Muscle of back (tissue), 11 donors: ENCODE measurements around the gene RASGRF2. TPM values are rescaled to one million over a fixed set of nuclear protein-coding genes. Genes with fewer than 3 reads are reported as not detected.
"Not testable (repeated sequence)": the region's sequence is repeated elsewhere in the genome, so short reads cannot be mapped to it uniquely, and the experiment has no call there.

ENCODE experiments used
- DNase-seq, 3 donors: peaks; one replicate each; pipeline versions ENCODE4 v3.0.0 to v3.0.0-alpha.2; 2013
- polyA plus RNA-seq, 10 donors: library from polyadenylated mRNA; unstranded; fragments of 120-200 nt; gene quantifications; one replicate each; pipeline ENCODE4 v1.2.1, GENCODE V29; 2013; ENCODE audit not compliant: insufficient read length in 10 of 10

Gene RASGRF2
- polyA plus RNA-seq, 10 donors: 0.35 to 3.4 (median 0.85) TPM

- no peak for DNase-seq
Measured at GRCh38 chr5:81241001-81241400, 280.8 kb downstream of the RASGRF2 start.

DNA sequence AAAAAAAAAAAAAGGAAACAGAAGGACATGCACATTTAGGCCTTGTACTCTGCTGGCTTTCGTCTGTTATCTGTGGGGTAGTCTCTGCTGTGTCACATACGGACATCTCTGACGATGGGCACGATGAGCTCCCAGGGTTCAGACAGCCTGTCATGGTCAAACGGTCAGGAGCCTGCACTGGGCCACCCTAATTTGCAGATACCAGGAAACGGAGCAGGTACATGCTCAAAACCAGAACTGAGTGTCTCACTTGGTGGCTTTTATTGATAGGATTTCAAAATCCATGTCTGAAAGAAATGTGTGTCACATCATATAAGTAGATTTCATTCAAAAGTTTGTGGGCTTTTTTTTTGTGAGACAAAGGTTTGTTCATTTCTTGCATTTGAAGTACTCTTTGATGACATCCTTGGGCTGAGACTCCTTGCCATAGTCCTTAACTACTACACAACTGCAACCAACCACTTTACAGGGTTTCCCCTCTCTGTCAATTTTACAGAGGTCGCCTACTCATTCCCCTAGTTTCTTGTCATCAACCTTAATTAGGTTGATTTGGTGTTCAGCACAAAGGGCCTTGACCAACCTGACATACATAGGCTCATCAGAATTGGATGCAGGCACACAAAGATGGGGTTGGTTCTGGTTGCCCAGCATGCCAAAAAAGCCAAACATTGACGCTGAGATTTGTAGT, 281.9 kb downstream of the RASGRF2 start:
- no peak for DNase-seq

- DNase-seq: no peak
Measured at GRCh38 chr5:81242906-81243436, 282.8 kb downstream of the RASGRF2 start.

- DNase-seq: no peak
Measured at GRCh38 chr5:81244451-81244850, 284.3 kb downstream of the RASGRF2 start.

DNA sequence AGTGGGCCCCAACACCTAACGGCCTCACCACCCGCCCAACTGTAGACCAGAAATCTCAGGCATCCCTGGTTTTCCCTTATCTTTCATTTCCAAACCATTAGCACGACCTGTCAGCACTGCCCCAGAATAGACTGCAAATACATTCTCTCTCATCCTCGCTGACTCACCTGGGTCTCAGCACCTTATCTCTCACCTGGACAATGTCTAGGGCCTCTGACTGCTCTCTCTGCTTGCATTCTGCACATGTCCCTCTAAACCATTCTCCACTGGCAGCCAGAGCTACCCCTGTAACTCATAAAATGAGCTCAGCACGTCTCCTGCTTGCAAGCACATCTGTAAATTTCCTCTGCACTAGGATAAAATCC, 285.7 kb downstream of the RASGRF2 start:
- no peak for DNase-seq

- no peak for DNase-seq
Measured at GRCh38 chr5:81246697-81247096, 286.5 kb downstream of the RASGRF2 start.

GRCh38 chr5:81247441-81247972, 287.3 kb downstream of the RASGRF2 start:
- DNase-seq: no peak

DNA sequence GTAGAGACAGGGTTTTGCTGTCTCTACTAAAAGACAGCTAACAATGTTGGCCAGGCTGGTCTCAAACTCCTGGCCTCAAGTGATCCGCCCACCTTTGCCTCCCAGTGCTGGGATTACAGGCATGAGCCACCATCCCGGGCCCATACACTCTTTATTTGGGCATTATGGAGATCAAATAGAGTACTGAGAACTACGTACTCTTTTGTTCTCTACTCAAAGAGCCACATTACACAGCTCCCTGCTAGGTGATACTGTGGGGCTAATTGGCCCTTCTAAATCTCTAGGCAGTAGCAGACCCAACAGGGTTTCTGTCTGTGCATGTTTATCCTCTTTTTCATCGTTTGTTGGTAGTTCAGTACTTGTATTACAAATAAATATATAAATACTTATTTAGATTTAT, 289.1 kb downstream of the RASGRF2 start:
- DNase-seq: no peak

DNA sequence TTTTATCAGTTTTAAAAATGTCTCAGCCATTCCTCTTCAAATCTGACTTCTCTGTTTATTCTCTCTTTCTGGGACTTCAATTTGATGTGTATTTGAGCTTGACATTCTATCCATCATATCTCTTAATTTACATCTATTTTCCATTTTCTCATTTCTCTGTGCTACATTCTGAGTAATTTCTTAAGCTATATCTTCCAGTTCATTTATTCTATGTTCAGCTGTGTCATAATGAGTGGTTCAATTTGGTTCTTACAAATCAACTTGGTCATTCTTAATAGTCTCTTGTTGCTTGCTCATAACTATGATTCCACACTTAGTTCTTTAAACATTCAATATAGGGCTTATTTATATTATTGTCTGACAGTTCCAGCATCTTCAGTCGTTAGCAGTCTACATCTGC, 289.8 kb downstream of the RASGRF2 start:
- DNase-seq: no peak

DNA sequence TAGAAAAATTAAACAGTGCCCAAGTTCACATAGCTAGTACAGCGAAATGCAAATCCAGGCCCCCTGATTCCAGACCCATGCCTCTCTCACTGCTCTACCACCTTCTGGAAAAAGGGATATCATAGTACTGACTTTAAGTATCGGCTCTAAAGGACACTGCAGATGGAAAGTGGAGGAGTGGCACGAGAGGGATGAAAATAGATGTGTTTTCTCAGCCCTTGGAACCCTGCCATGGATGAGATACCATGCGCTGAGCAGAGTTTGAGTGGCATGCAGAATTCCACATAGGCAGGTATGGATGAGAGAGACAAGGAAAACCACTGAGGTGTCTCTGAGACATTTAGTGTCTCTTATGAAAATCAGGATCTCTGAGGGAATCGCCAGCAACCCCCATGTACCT, 291.8 kb downstream of the RASGRF2 start:
- DNase-seq: no peak

- DNase-seq: no peak
Measured at GRCh38 chr5:81252904-81253303, 292.7 kb downstream of the RASGRF2 start.

DNA sequence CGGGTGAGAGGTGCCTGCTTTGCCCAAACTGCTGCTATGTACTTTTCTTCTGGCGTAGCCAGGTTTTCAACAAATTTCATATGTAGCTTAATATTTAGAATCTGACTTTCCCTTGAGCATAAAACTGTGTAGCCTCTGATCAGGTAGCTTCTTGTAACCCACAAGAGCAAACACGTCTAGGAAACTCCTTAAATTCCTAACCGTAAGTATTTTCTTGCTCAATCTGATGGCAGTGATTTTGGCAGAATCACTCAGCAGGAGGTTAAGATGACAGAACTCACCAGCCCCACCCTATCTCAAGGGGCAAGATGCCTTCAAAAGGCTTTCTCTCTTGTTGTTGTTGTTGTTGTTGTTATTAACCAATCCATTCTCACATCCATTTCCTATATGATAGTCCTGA, 293.7 kb downstream of the RASGRF2 start:
- DNase-seq: no peak

GRCh38 chr5:81254886-81255559, 294.9 kb downstream of the RASGRF2 start:
- DNase-seq: no peak

GRCh38 chr5:81256766-81257165, 296.6 kb downstream of the RASGRF2 start:
- no peak for DNase-seq

DNA sequence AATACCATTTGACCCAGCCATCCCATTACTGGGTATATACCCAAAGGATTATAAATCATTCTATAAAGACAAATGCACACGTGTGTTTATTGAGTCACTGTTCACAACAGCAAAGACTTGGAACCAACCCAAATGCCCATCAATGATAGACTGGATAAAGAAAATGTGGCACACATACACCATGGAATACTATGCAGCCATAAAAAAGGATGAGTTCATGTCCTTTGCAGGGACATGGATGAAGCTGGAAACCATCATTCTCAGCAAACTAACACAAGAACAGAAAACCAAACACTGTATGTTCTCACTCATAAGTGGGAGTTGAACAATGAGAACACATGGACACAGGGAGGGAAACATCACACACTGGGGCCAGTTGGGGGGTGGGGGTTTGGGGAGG, 302.6 kb downstream of the RASGRF2 start:
- not testable (repeated sequence) for DNase-seq

GRCh38 chr5:81265101-81265500, 304.9 kb downstream of the RASGRF2 start:
- no peak for DNase-seq

GRCh38 chr5:81268521-81269196, 308.5 kb downstream of the RASGRF2 start:
- peak in 2 of 3 donors; percentile 15 to 60 for DNase-seq

DNA sequence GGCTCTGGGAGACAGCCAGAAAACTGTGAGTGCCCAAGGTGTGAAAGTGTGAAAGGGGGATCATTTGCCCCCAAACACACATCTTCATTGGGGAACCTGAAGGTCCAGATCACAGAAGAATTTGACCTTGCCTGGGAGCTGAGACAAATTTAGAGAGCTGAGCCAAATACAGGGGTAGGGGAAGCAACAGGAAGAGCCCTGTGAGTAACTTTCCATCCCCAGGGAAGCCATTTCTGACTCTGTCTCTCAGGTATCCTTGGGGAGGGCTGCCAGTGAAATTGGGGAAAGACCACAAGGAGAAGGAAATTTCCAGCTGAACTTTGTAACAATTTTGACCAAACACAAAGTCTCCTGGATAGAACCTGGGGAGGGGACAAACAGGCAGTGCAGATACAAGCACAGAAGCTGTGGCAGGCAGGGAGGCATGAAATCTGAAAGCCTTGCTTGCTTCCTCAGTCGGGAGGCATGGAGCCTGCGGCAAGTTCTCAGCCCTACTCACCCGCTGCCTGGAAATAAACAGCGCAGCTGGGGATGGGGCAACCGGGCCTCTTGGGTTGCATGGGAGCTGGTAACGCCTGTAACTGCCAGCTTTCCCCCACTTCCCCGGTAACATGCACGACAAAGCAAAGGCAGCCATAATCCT, 309.7 kb downstream of the RASGRF2 start:
- no peak for DNase-seq

- DNase-seq: not testable (repeated sequence)
Measured at GRCh38 chr5:81270394-81271027, 310.3 kb downstream of the RASGRF2 start.
